GM23248 (cell line): ENCODE data around the gene UVRAG.

Source experiments
- EZH2 ChIP-seq: fragments of 200-600 bp; sonication (generic); IDR thresholded peaks from 2 replicates; pipeline ENCODE4 v1.6.1; 2018; ENCODE audit warnings: antibody characterized with exemption, mild to moderate bottlenecking; ENCODE audit not compliant: insufficient read depth, poor library complexity, severe bottlenecking
- EZH2phosphoT487 ChIP-seq: fragments of 200-600 bp; sonication (generic); IDR thresholded peaks from 2 replicates; pipeline ENCODE4 v1.6.1; 2018; ENCODE audit warnings: antibody characterized with exemption, moderate library complexity, mild to moderate bottlenecking, low read depth; ENCODE audit not compliant: insufficient read depth

DNA sequence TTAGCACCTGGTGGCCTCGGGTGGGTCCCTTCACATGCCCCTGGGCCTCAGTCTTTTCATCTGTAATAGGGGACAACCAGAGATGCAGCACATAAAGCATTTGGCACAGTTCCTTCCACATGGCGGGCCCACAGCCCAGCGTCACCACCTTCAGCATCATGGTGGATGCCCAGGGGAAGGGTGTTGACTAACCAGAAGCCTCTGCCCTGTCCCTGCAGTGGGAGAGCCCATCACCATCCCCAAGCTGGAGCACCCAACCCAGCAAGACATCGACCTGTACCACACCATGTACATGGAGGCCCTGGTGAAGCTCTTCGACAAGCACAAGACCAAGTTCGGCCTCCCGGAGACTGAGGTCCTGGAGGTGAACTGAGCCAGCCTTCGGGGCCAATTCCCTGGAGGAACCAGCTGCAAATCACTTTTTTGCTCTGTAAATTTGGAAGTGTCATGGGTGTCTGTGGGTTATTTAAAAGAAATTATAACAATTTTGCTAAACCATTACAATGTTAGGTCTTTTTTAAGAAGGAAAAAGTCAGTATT is 14.8 kb upstream of the UVRAG start:
- TF ChIP-seq EZH2phosphoT487 (no peak), EZH2 (no peak)
